ENCODE data around the gene KCNK18. TPM values are rescaled to one million over a fixed set of nuclear protein-coding genes. Genes with fewer than 3 reads are reported as not detected.

Gene KCNK18
- total RNA-seq, 2 experiments from 2014 or later, result not detected

DNA sequence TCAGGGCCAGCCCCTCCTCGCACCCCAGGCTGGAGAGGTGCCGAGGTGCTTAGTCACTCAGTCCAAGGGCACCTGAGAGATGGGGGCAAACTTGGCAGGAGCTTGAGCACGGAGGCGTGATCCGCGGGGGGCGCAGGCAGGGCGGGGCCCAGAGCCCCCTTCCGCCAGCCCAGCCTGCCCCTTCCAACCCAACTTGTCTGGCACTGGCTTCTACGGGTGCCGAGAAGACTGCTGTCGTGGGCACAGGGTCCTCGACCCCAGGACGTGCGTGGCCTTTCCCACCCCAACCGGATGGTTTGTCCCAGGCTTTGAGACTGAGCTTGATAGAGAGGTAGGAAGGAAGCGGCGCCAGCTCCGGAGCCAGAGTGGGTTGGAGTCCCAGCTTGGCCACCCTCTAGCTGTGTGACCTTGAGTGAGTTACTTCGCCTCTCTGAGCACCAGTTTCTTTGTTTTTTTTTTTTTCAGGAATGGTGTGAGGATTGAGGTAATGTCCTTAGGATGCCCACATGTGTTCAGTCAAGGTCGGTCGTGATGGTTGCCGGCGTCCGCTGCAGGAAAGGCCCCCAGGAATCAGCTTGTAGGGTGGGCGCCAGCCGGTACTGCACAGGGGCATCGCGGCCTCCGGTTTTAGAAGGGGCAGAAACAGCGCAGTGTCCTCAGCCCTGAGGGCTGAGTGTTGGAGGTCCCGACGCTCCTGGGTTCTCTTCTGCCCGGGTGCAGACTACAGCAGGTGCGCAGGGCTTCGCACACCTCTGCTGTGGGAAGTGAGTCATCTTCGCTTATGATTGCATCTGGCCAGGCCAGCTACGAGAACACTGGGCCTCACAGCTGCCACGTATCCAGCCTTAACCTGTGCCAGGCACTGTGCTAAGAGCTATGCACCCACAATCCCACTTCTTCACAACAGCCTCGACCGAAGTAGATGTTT, 30.6 kb upstream of the KCNK18 start:
- POLR2A ChIA-PET, result no interaction called here

DNA sequence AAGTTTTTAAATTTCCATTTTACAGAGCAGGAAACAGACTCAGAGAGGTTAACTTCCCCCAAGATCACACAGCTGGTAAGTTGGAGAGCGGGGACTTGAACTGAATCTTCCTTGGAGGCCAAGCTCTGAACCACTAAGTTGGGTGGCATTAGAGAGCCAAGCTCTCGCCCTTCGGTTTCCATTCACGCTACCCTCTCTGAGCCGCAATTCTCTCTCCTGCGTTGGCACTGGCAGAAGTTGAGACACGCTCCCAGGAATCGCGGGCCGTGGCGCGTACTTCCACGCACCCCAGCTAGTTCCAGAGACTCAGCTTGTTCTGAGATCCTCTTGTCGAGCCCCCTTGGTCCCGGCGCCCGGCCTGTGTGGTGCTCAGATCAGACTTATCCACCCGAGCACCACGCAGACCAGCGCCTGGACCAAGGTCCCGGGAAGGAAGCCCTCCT, 29.9 kb upstream of the KCNK18 start:
- no peak for DNase-seq (ENCODE audit: low spot score)
- POLR2A ChIA-PET, result interaction anchor here (0.6 kb wide), 1 partner anchor 289 kb away, joined by 3 read pairs; no protein-coding TSS in a partner anchor
- no peaks in the 10 kb centered on the region for H3K9me3 ChIP-seq (ENCODE audit: low read length)
- H3K4me3 ChIP-seq (ENCODE audit: low read depth, low read length, poor library complexity, severe bottlenecking), result no peak overlapping the region
- no peaks in the 10 kb centered on the region for H4K20me1 ChIP-seq (ENCODE audit: insufficient read depth, low read length)
- CTCF ChIA-PET (ENCODE audit: unreplicated experiment), result no interaction called here
- TF ChIP-seq, protein P1, sequence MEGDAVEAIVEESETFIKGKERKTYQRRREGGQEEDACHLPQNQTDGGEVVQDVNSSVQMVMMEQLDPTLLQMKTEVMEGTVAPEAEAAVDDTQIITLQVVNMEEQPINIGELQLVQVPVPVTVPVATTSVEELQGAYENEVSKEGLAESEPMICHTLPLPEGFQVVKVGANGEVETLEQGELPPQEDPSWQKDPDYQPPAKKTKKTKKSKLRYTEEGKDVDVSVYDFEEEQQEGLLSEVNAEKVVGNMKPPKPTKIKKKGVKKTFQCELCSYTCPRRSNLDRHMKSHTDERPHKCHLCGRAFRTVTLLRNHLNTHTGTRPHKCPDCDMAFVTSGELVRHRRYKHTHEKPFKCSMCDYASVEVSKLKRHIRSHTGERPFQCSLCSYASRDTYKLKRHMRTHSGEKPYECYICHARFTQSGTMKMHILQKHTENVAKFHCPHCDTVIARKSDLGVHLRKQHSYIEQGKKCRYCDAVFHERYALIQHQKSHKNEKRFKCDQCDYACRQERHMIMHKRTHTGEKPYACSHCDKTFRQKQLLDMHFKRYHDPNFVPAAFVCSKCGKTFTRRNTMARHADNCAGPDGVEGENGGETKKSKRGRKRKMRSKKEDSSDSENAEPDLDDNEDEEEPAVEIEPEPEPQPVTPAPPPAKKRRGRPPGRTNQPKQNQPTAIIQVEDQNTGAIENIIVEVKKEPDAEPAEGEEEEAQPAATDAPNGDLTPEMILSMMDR (conservative IDR thresholded peaks at IDR 0.05; ENCODE audit: low read length), result no peak
- TF ChIP-seq EZH2phosphoT487 (IDR thresholded peaks at IDR 0.05; ENCODE audit: borderline replicate concordance, low read depth, low read length), result no peak
- BruUV-seq (replicated peaks), result no TSS peak
- H3K79me2 ChIP-seq (ENCODE audit: insufficient read depth, low read depth, low read length), result no peaks in the 10 kb centered on the region
- intact Hi-C loops (cut with micrococcal nuclease; ENCODE audit: unreplicated experiment), result no loop called here
- H3K27ac ChIP-seq (ENCODE audit: low read depth, low read length, poor library complexity, severe bottlenecking), result no peak overlapping the region
- no peaks in the 10 kb centered on the region for H3K4me1 ChIP-seq (ENCODE audit: insufficient read depth, low read length, poor library complexity, severe bottlenecking)
- no peaks in the 10 kb centered on the region for H3K9me2 ChIP-seq (ENCODE audit: insufficient read depth, low read length)
- no peak overlapping the region for H2AFZ ChIP-seq (ENCODE audit: low read length)
- no peaks in the 10 kb centered on the region for H3K36me3 ChIP-seq (ENCODE audit: insufficient read depth, low read length)
- H3K4me2 ChIP-seq (ENCODE audit: low read length), result no peak overlapping the region

More for the DNA sequence above, 30.6 kb upstream of the KCNK18 start:
- TF ChIP-seq, protein P1 (conservative IDR thresholded peaks at IDR 0.05; ENCODE audit: low read length), result no peak
- no peak for TF ChIP-seq EZH2phosphoT487 (IDR thresholded peaks at IDR 0.05; ENCODE audit: borderline replicate concordance, low read depth, low read length)
- intact Hi-C loops (cut with micrococcal nuclease; ENCODE audit: unreplicated experiment), result no loop called here
- Histone ChIP-seq H3K79me2 (ENCODE audit: insufficient read depth, low read depth, low read length) (no peaks in the 10 kb centered on the region), H3K36me3 (ENCODE audit: insufficient read depth, low read length) (no peaks in the 10 kb centered on the region), H2AFZ (ENCODE audit: low read length) (no peak overlapping the region), H4K20me1 (ENCODE audit: insufficient read depth, low read length) (no peaks in the 10 kb centered on the region), H3K9me3 (ENCODE audit: low read length) (no peaks in the 10 kb centered on the region), H3K9me2 (ENCODE audit: insufficient read depth, low read length) (no peaks in the 10 kb centered on the region), H3K4me3 (ENCODE audit: low read depth, low read length, poor library complexity, severe bottlenecking) (no peak overlapping the region), H3K4me2 (ENCODE audit: low read length) (no peak overlapping the region), H3K4me1 (ENCODE audit: insufficient read depth, low read length, poor library complexity, severe bottlenecking) (no peaks in the 10 kb centered on the region), H3K27ac (ENCODE audit: low read depth, low read length, poor library complexity, severe bottlenecking) (no peak overlapping the region)
- no TSS peak for BruUV-seq (replicated peaks)
- CTCF ChIA-PET (ENCODE audit: unreplicated experiment), result interaction anchor here (0.7 kb wide), 1 partner anchor 261 kb away, joined by 5 read pairs; no protein-coding TSS in a partner anchor
- DNase-seq (ENCODE audit: low spot score), result no peak
